Measurements from ENCODE around the gene AGRN.
"Not testable (repeated sequence)": the region's sequence is repeated elsewhere in the genome, so short reads cannot be mapped to it uniquely, and the experiment has no call there.

AGRN gene

DNA sequence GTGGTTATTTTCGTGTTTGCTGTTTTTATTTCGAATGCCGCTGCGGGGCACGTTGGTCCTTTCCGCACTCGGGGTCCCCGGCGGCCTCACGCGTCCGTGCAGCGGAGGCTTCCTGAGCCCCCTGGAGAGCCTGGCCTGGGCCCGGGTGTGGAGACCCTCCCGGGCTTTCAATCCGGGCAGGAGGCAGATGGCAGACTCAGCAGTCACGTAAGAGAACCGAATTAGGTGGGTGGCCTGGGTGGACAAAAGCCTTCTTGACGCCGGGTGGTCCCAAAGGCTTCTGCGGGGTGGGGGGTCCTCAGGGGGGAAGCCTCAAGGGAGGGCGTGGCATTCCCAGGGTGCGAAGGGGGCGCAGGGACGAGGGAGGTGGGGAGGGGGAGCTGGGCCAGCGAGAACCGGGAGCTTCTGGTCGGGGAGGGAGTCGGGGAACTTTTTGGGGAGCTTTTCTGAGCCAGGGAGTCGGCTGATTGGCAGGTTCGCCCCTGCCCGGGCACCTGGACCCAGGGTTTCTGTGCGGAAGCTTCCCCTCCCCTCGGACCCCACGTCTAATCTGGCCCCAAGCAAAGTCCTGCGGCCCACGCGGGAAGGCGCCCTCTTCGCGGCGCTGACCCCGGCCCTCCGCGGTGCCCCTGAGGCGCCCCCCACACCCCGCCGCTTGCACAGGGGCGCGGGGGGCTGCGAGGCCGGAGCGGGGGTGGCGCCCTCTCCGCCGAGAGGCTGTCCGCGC is 18.7 kb upstream of the AGRN start:
- no peak for DNase-seq (ENCODE audit: low read depth)

GRCh38 chr1:1003618-1004419 is 16.1 kb upstream of the AGRN start:
- DNase-seq (ENCODE audit: low read depth), result no peak

- no peak for DNase-seq (ENCODE audit: low read depth)
Observed at GRCh38 chr1:1004420-1004779, 15.5 kb upstream of the AGRN start.

GRCh38 chr1:1004780-1005697 is 14.9 kb upstream of the AGRN start:
- DNase-seq (ENCODE audit: low read depth), result no peak

DNA sequence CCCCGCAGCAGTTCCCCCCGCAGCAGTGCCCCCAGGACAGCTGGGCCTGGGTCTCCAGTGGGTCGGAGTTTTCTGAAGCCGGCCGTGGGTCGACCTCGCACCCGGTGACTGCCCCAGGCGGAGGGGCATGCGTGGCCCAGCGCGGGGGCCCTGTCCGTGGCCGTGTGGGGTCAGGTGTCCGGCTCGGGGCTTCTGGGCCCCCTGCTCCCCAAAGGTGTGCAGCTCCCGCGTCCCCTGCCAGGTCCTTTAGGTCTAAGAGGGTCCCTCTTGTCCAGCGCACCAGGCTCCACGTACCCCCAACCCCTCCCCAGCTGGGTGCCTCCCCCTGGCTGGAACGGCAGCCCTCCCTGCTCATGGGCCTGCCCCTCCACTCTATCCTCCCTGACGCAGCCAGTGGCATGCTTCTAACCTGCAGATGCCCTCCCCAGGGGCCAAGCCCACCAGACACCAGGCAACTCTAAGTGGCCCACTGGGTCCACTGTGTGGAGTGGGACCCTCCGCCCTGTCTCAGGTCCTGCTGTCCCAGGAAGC is 14.1 kb upstream of the AGRN start:
- no peak for DNase-seq (ENCODE audit: low read depth)

DNA sequence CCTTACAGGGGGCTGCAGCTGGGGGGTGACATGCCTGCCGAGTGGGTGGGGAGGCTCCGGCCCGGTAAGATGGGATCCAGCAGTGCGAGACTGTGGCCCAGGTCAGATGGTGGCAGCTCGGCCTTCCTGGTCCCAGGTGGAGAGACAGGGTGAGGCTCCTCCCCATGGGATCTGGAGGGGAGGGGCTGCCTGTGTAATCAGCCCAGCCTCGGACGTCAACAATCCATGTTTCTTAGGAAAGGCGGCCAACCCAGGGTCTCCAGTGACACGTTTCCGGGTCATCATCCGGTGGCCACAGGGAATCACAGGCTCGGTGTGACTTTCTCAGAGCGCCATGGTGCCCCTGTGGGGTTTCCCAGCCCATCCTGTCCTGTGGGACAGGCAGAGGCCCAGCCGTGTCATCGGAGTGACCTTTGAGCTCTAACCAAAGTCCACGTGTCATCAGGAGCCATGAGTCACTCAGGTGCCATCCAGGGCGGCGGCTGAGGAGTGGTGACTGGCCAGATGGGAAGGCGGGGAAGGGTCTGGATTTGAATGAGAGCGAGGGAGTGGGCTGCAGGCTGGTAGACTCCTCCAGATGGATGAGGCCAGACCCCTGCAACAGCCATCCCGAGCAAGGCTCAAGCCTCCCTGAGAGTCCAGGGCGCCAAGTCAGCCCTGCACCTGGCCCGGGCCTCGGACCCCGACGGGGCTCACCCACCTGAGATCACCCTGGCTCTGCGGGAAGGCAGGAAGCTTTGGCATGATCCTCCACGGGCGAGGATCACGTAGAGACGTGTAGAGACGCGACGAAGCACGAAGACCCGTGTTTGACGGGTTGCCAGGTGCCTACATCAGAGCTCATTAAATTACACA is 13.4 kb upstream of the AGRN start:
- no peak for DNase-seq (ENCODE audit: low read depth)

GRCh38 chr1:1010131-1010530 is 9.8 kb upstream of the AGRN start:
- not testable (repeated sequence) for DNase-seq (ENCODE audit: low read depth)

GRCh38 chr1:1011396-1011949 is 8.4 kb upstream of the AGRN start:
- no peak for DNase-seq (ENCODE audit: low read depth)

GRCh38 chr1:1012736-1013104 is 7.2 kb upstream of the AGRN start:
- DNase-seq (ENCODE audit: low read depth), result not testable (repeated sequence)

- DNase-seq (ENCODE audit: low read depth), result peak; percentile 83
Observed at GRCh38 chr1:1013105-1013921, 6.6 kb upstream of the AGRN start, which contains the start of gene ISG15. ISG15 (plus strand) TSS chr1:1013497; CDS start chr1:1013574, 77 bp downstream.

- no peak for DNase-seq (ENCODE audit: low read depth)
Observed at GRCh38 chr1:1013922-1014648, 5.8 kb upstream of the AGRN start.

GRCh38 chr1:1014799-1015681 is 4.9 kb upstream of the AGRN start:
- no peak for DNase-seq (ENCODE audit: low read depth)

- DNase-seq (ENCODE audit: low read depth), result not testable (repeated sequence)
Observed at GRCh38 chr1:1017397-1018320, 2.3 kb upstream of the AGRN start.

DNA sequence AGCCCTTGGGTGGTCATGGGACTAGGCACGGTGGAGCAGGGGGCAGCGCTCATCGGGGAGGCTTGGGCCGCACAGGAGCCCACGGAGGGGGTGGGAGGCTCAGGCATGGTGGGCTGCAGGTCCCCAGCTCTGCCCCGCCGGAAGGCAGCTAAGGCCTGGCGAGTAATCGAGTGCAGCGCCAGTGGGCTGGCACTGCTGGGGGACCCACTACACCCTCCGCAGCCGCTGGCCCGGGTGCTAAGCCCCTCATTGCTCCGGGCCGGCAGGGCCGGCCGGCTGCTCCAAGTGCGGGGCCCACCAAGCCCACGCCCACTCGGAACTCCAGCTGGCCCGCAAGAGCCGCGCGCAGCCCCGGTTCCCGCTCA is 1.6 kb upstream of the AGRN start:
- not testable (repeated sequence) for DNase-seq (ENCODE audit: low read depth)

- DNase-seq (ENCODE audit: low read depth), result peak; percentile 69
Observed at GRCh38 chr1:1019122-1019999, 559 bp upstream of the AGRN start.

GRCh38 chr1:1020415-1021009 is 592 bp downstream of the AGRN start:
- DNase-seq (ENCODE audit: low read depth), result no peak

Measured in stimulated activated CD8-positive, alpha-beta memory T cell treated with anti-CD3 and anti-CD28 coated beads, Interleukin-12 subunit alpha, Interleukin-12 subunit beta, amount 100 ng/mL, for 4 hours (primary cell).